Stimulated activated naive CD8-positive, alpha-beta T cell treated with anti-CD3 and anti-CD28 coated beads, Interleukin-15, Interleukin-2, amounts not matched to agents 100 ng/mL and 50 ng/mL, for 24 hours (primary cell): ENCODE measurements around the gene MRPL2.
"Not testable (repeated sequence)": the region's sequence is repeated elsewhere in the genome, so short reads cannot be mapped to it uniquely, and the experiment has no call there.

Source experiments
- H3K27ac Mint-ChIP-seq: one replicate; pipeline ENCODE4 v1.8.0; 2021; ENCODE audit warnings: mild to moderate bottlenecking, mixed read lengths
- H3K27me3 Mint-ChIP-seq: one replicate; pipeline ENCODE4 v1.8.0; 2021; ENCODE audit warnings: mixed read lengths
- H3K36me3 Mint-ChIP-seq: one replicate; pipeline ENCODE4 v1.8.0; 2021; ENCODE audit warnings: low read depth, mixed read lengths
- H3K4me1 Mint-ChIP-seq: one replicate; pipeline ENCODE4 v1.8.0; 2021; ENCODE audit warnings: low read depth, mixed read lengths
- H3K4me3 Mint-ChIP-seq: one replicate; pipeline ENCODE4 v1.8.0; 2021; ENCODE audit warnings: mild to moderate bottlenecking, mixed read lengths
- H3K9me3 Mint-ChIP-seq: one replicate; pipeline ENCODE4 v1.8.0; 2021; ENCODE audit warnings: mixed read lengths

MRPL2 gene

DNA sequence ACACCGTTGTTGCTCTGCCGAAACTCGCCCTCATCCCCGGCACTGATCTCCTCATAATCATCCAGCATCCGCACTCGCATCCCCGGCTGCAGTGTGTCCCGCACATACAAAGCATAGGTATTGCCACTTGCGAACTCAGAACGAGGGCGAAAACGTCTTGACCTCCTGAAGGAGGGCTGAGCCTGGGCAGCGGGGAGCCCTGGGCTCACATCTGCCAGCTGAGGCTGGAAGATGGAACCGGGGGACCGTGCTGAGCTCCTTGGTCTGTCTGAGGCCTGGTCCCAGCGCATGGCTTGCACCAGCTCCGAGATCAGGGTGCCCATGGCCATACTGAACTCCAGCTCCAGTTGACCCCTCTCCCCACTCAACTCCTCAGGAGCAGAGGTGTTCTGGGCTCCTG lies 8.3 kb downstream of the MRPL2 start:
- Mint-ChIP-seq H3K27me3 (no peaks in the 10 kb centered on the region), H3K4me3 (peak overlapping the region; percentile 25), H3K4me1 (peaks cover 34% of the 10 kb centered on the region), H3K27ac (peak overlapping the region; percentile 49), H3K36me3 (peaks cover 34% of the 10 kb centered on the region), H3K9me3 (no peaks in the 10 kb centered on the region)

DNA sequence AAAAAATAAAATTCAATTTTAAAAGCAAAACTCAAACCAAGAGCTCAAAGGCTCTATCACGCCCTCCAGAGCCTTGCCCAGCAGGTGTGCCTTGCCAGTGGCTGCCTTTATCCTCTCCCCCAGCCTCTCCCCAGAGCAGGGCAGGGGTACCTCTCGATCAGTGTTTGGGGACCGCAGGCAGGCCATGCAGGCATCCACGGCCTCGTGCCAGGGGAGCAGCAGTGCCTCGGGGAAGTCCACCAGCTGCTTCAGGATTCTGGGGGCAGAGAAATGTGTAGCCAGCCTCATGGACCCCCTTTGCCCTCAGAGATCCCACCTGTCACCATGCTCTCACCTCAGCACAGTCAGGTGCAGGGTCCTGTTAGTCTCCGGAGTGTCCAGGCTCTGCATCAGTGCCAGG lies 11.2 kb downstream of the MRPL2 start:
- peaks cover 21% of the 10 kb centered on the region for H3K4me1 Mint-ChIP-seq
- H3K27me3 Mint-ChIP-seq = no peaks in the 10 kb centered on the region
- H3K4me3 Mint-ChIP-seq = no peak overlapping the region
- H3K36me3 Mint-ChIP-seq = peaks cover 28% of the 10 kb centered on the region
- no peaks in the 10 kb centered on the region for H3K9me3 Mint-ChIP-seq
- no peak overlapping the region for H3K27ac Mint-ChIP-seq

DNA sequence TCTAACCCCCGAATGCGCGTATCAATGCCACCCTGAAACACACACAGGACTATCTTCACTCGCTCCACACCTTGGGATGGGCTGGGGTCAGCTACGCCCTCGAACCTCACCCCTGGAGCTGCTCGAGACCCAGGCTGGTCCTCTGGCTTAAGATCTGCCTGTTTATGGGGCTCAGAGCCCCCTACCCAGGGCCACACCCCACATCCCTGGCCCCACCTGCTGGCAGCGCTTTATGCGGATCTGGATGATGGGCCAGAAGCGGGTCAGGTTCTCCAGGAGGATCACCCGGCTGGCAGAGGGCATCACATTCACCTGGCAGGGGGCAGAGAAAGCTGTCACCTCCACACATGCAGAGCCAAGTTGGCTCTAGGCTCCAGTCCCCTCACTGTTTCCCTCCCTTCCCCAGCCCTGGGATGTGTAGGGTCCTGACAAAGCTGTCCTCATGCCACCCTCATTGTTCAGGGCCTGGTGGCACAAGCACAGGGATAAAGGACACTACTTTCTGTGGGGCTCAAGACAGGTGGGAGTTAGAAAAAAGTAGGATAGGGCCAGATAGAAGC lies 13.8 kb downstream of the MRPL2 start:
- Mint-ChIP-seq H3K36me3 (peaks cover 38% of the 10 kb centered on the region), H3K4me1 (peaks cover under 1% of the 10 kb centered on the region), H3K27ac (peak overlapping the region; percentile 31), H3K27me3 (no peaks in the 10 kb centered on the region), H3K4me3 (no peak overlapping the region), H3K9me3 (no peaks in the 10 kb centered on the region)

DNA sequence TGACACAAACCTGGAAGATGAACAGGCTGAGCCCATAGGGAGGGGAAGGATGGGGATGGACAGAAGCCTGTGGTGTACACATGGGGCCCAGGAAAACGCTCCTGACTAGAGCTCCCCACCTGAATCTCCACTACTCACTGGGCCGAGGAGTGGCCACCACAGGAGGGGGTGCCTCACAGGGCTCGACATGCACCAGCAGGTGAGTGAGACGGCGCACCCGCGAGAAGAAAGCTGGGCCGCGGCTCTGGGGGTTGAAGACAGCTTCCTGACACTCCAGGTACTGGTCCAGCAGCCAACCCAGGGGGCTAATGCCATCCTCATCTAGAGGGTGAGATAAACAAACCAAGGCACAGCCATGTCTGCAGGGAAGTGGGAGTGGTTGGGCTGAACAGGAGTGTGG lies 15.9 kb downstream of the MRPL2 start:
- Mint-ChIP-seq H3K27me3 (no peaks in the 10 kb centered on the region), H3K36me3 (peaks cover 33% of the 10 kb centered on the region), H3K27ac (no peak overlapping the region), H3K4me1 (no peaks in the 10 kb centered on the region), H3K9me3 (no peaks in the 10 kb centered on the region), H3K4me3 (no peak overlapping the region)

DNA sequence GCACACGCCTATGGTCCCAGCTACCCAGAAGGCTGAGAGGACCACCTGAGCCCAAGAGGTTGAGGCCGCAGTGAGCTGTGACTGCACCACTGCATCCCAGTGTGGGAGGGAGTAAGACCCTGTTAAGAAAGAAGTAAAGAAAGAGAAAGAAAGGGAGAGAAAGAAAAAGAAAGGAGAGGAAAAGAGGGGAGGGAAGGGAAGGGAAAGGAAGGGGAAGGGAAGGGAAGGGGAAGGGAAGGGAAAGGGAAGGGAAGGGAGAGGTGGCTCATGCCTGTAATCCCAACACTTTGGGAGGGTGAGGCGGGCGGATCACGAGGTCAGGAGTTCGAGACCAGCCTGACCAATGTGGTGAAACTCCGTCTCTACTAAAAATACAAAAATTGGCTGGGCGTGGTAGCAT lies 17.8 kb downstream of the MRPL2 start:
- peaks cover 42% of the 10 kb centered on the region for H3K36me3 Mint-ChIP-seq
- not testable (repeated sequence) for H3K9me3 Mint-ChIP-seq, H3K27me3 Mint-ChIP-seq, H3K4me3 Mint-ChIP-seq, H3K4me1 Mint-ChIP-seq, H3K27ac Mint-ChIP-seq

DNA sequence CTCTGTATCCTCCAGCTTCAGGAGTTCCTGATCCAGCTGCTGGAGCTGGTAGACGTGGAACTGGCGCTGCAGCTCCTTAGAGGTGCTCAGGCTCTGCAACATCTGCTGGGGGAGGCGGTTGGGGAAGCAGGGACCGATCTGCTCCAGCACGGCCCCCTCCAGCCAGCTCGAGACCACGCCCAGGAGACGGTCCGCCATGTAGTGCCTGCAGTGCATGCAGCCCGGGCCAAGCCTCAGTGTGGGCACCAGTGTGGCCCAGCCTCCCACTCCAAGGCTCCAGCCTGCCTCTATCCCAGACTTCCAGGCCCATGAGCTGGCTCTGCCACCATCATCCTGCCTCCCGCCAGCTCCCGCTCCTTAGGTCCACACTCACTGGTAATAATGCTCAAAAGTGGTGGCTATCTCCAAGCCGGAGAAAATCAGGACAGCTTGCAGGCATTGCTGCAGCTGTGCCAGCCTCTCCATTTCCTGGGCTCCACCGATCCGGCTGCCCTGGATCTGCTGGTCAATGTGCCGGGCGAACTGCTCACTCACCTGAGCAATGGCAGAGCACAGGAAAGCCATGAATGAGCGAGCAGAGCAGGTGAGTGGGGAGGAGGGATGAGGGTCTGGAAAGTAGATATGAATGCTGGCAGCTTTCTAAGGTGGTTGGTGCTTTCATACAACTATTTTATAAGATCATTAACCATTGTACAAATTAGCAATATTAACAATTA lies 18.5 kb downstream of the MRPL2 start:
- H3K4me1 Mint-ChIP-seq = no peaks in the 10 kb centered on the region
- H3K9me3 Mint-ChIP-seq = no peaks in the 10 kb centered on the region
- H3K36me3 Mint-ChIP-seq = peaks cover 38% of the 10 kb centered on the region
- no peak overlapping the region for H3K27ac Mint-ChIP-seq
- no peaks in the 10 kb centered on the region for H3K27me3 Mint-ChIP-seq
- H3K4me3 Mint-ChIP-seq = no peak overlapping the region

DNA sequence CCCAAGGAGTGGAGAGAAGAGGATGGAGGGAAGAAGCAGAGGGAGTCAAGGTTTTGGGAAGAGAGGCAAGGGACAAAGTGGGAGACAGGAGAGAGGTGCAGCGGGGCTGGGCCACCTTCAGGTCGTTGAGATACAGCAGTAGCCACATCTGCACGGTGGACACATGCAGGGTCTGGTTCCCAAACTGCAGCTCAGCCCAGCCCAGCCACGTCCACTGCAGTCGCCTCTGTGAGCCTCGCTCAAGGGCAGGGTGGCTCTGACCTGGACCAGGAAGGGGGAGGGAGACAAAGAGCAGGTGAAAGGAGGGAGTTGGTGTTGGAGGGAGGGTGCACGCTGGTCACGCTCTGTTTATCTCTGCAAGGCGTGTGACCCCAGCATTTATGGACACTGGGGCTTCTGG lies 20.5 kb downstream of the MRPL2 start:
- no peaks in the 10 kb centered on the region for H3K27me3 Mint-ChIP-seq
- H3K36me3 Mint-ChIP-seq = peaks cover 36% of the 10 kb centered on the region
- no peak overlapping the region for H3K27ac Mint-ChIP-seq

DNA sequence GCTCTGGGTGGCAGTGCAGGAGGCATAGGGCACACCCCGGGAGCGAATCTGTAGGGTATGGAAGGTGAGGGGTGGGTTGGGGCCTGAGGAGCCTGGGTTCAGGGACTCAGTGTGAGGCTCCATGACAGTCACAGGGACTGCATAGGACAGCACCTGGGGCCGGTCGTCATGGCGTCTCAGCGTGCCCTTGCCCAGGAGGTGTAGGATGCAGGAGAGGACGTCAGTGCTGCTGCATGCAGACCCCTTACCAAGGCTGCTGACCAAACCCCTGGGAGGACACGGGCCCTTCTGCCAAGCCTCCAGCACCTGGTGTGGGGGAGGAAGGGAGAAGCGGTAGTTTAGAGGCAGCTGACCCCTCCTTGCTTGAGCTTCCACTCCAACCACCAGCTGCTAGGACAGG lies 21.5 kb downstream of the MRPL2 start:
- Mint-ChIP-seq H3K4me3 (no peak overlapping the region), H3K9me3 (no peaks in the 10 kb centered on the region), H3K27me3 (no peaks in the 10 kb centered on the region), H3K36me3 (peaks cover 35% of the 10 kb centered on the region), H3K27ac (no peak overlapping the region), H3K4me1 (no peaks in the 10 kb centered on the region)

More for the DNA sequence above, 20.5 kb downstream of the MRPL2 start:
- Mint-ChIP-seq H3K4me3 (no peak overlapping the region), H3K4me1 (no peaks in the 10 kb centered on the region), H3K9me3 (no peaks in the 10 kb centered on the region)

DNA sequence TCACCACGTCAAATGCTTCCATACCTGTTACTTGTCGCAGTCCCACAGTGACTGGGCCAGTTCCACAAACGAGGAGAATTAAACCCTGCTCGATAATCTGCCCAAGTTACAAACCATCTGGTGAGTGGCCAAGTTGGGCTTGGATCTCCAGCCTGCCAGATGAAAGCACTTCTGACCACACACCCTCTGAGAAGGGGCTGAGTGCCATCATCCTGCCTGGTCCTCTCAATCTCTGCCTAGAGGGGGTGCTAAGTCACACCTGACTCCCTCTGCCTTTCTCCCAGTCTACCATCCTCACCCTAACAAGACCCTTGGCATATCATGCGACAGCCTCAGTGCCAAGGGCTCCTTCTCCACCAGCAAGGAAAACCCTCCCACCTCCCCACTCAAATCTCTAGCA lies 22.0 kb downstream of the MRPL2 start:
- Mint-ChIP-seq H3K27ac (no peak overlapping the region), H3K36me3 (peaks cover 31% of the 10 kb centered on the region), H3K4me1 (no peaks in the 10 kb centered on the region), H3K9me3 (no peaks in the 10 kb centered on the region), H3K4me3 (no peak overlapping the region), H3K27me3 (no peaks in the 10 kb centered on the region)

DNA sequence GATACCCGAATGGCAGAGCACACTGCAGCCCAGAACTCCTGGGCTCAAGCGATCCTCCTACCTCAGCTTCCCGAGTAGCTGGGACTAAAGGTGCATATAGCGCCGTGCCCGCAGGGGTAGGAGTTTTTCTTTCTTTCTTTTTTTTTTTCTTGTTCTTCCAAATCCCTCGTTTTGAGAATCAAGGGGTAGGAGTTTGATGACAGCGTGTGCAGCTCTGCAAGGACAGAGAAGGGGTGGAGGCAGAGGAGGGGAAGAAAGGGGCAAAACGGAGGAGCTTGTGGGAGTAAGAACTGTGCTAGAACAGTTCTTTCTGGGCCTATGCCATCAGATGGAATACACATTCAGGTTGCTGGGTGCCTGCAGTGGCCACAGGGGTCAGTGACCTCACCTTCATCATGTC lies 22.5 kb downstream of the MRPL2 start:
- H3K27ac Mint-ChIP-seq = no peak overlapping the region
- H3K36me3 Mint-ChIP-seq = peaks cover 33% of the 10 kb centered on the region
- no peaks in the 10 kb centered on the region for H3K4me1 Mint-ChIP-seq
- H3K27me3 Mint-ChIP-seq = no peaks in the 10 kb centered on the region
- no peak overlapping the region for H3K4me3 Mint-ChIP-seq
- H3K9me3 Mint-ChIP-seq = no peaks in the 10 kb centered on the region

DNA sequence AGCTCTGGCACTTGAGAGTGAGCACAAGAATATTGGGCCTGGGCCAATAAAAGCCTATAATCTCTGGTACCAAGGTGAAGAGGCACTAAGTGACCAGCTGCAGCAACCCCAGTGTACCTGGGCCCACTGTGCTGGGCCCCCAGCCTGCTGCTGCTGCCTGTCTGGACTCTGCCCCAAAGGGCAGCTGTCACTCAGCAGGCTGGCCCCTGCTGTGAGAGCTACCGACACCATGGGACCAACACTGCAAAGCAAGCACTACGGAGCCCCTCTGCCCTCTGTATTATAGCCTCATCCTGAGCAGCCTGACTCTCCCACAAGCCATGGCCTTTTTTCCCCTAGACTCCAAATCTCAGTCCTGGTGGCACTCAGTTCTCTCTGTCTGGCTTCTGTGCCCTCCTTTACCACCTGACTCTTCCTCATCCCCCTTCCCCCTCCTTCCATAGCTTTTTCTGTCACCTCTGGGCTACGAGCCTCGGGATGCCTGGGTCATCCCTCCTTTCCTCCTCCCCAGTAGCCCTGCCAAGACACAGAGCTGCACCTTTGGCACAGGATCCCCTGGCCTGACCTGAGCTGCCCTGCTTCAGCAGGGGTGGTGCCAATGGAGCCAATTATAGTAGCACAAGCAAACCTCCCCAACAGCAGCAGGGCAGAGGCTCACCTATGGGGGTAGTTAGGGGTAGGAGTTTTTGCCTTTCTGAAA lies 23.6 kb downstream of the MRPL2 start:
- Mint-ChIP-seq H3K27me3 (no peaks in the 10 kb centered on the region), H3K4me1 (no peaks in the 10 kb centered on the region), H3K27ac (no peak overlapping the region), H3K9me3 (no peaks in the 10 kb centered on the region), H3K36me3 (peaks cover 33% of the 10 kb centered on the region), H3K4me3 (no peak overlapping the region)

DNA sequence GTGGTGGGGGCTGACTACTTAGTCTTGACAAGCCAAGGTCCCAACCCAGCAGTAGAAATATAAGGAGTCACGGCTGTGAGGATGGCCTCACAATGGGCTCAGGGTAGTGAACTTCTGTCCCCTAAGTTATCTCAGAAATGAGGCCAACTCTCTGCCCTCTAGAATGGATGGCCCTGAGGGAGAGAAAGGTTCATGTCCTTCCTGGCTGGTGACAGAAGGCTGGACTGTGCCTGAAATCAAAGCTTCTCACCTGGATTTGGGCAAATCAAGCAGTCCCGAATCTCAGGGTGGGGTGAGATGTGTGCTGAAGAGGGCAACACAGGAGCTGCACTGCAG lies 25.1 kb downstream of the MRPL2 start:
- Mint-ChIP-seq H3K9me3 (no peaks in the 10 kb centered on the region), H3K36me3 (peaks cover 36% of the 10 kb centered on the region), H3K27me3 (no peaks in the 10 kb centered on the region), H3K4me1 (no peaks in the 10 kb centered on the region), H3K4me3 (no peak overlapping the region), H3K27ac (no peak overlapping the region)

DNA sequence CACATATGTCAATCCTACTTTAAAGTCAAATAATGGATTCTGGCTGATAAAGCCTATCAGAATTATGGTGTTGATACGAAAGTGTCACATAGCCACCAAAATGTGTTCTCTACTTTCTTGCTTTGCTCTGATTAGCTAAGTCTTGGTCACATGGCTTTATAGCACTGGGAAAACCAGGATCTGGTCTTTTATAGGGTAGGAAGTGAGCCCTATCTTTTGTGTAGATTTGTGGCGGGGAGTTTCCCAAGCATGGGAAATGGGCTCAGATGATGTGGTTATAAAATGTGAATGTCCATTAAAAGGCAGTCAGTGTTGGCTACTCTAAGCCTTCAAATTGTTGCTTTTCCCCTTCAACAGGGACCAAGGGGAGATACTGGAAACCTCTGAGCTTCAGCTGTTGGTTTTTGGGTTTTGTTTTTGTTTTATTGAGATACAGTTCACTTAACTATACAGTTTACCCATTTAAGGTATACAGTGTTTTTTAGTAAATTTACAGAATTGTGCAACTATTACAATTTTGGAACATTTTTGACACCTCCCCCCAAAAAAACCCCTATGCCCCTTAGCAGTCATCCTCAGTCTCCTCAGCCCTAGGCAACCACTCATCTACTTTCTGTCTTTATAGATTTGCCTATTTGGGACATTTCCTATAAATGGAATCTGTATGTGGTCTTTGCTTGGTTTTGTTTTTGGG lies 25.6 kb downstream of the MRPL2 start:
- Mint-ChIP-seq H3K4me3 (no peak overlapping the region), H3K4me1 (no peaks in the 10 kb centered on the region), H3K9me3 (no peaks in the 10 kb centered on the region), H3K27me3 (no peaks in the 10 kb centered on the region), H3K27ac (peak overlapping the region; percentile 27), H3K36me3 (peaks cover 40% of the 10 kb centered on the region)

DNA sequence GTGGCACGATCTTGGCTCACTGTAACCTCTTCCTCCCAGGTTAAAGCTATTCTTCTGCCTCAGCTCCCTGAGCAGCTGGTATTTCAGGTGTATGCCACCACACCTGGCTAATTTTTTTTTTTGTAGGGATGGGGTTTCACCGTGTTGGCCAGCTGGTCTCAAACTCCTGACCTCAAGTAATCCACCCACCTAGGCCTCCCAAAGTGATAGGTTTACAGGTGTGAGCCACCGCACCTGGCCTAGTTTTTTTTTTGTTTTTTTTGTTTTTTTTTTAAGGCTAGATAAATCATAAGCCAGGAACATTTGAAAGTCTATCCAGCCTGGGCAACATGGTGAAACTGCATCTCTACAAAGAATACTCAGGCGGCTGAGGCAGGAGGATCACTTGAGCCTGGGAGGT lies 26.9 kb downstream of the MRPL2 start:
- peaks cover 46% of the 10 kb centered on the region for H3K36me3 Mint-ChIP-seq
- H3K4me3 Mint-ChIP-seq = no peak overlapping the region
- no peak overlapping the region for H3K27ac Mint-ChIP-seq
- H3K27me3 Mint-ChIP-seq = no peaks in the 10 kb centered on the region
- no peaks in the 10 kb centered on the region for H3K4me1 Mint-ChIP-seq
- no peaks in the 10 kb centered on the region for H3K9me3 Mint-ChIP-seq

DNA sequence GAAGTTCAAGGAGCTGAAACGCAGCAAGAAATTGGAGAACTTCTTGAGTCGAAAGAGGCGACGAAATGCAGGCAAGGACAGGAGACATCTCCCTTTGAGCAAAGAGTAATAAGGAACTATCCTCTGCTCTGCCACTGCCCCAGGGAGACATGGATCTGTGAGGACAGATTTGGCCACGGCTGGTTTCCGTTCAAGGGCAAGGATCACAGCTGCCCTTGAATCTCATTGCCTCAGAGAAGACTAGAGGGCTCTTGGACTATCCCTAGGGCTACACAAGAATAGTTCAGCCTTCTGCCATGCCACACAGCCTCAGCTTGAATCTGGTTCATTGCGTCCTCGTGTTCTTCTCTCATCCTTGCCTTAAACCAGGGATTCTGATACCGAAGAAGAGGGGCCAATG lies 30.1 kb downstream of the MRPL2 start:
- peaks cover 60% of the 10 kb centered on the region for H3K36me3 Mint-ChIP-seq
- H3K9me3 Mint-ChIP-seq = no peaks in the 10 kb centered on the region
- no peak overlapping the region for H3K4me3 Mint-ChIP-seq
- H3K27me3 Mint-ChIP-seq = no peaks in the 10 kb centered on the region
- H3K4me1 Mint-ChIP-seq = peaks cover 7% of the 10 kb centered on the region
- H3K27ac Mint-ChIP-seq = no peak overlapping the region
